Measurements from ENCODE around the gene LY6G5B. TPM values are rescaled to one million over a fixed set of nuclear protein-coding genes. Genes with fewer than 3 reads are reported as not detected.

Gene LY6G5B
- total and polyA plus RNA-seq, 2 donors (not counting 3 experiments of a cell fraction or from before 2014, with no cell fraction given) = 15.4 to 25.0 TPM

GRCh38 chr6:31689249-31690110 is 19.7 kb downstream of the LY6G5B start:
- no peak overlapping the region for H3K4me2 ChIP-seq (ENCODE audit: insufficient read depth, low read length)
- FAIRE-seq = no peak
- no peaks in the 10 kb centered on the region for H3K9me1 ChIP-seq (replicated peaks; ENCODE audit: control insufficient read depth, extremely low read depth, insufficient read depth, low read length)
- H3K27ac ChIP-seq (ENCODE audit: insufficient read depth, low read depth, low read length) = no peak overlapping the region
- CTCF ChIA-PET = interaction anchor here (0.6 to 2.1 kb wide), 7 partner anchors 9 to 201 kb away, joined by 3 to 12 read pairs (median 6); partner anchors contain the start of genes BAG6 and LY6G5C
- H3K4me1 ChIP-seq (ENCODE audit: control insufficient read depth, extremely low read depth, insufficient read depth, low read length) = peaks cover 10% of the 10 kb centered on the region
- no peak for DNase-seq (ENCODE audit: low read depth, low spot score)
- H3K27me3 ChIP-seq (ENCODE audit: control insufficient read depth in 2 of 2, insufficient read depth in 2 of 2, low read length in 2 of 2) = no peaks in the 10 kb centered on the region
- peaks cover 0 to 45% of the 10 kb centered on the region in 2 experiments for H3K36me3 ChIP-seq (ENCODE audit: control insufficient read depth in 2 of 2, extremely low read depth in 1 of 2, insufficient read depth in 2 of 2, low read length in 2 of 2)
- intact Hi-C loops (cut with micrococcal nuclease) (no loop called here), dilution Hi-C loops (cut with MboI; ENCODE audit: extremely low pct_ligation_motif_present, low sequenced_read_pairs) (no loop called here)
- no peaks in the 10 kb centered on the region for H3K9me3 ChIP-seq (replicated peaks; ENCODE audit: control insufficient read depth, insufficient read depth, low read length)
- H3K4me3 ChIP-seq (replicated peaks in 1 of 3; ENCODE audit: insufficient read depth in 1 of 3, low read depth in 1 of 3, low read length in 3 of 3) = no peak overlapping the region
- TF ChIP-seq POLR2AphosphoS5 (IDR thresholded peaks at IDR 0.05; ENCODE audit: insufficient read depth, low read depth, low read length) (no peak), JUN (IDR thresholded peaks at IDR 0.05; ENCODE audit: borderline replicate concordance, insufficient read depth, insufficient read length, low read depth) (no peak)
- TF ChIP-seq, protein P1, sequence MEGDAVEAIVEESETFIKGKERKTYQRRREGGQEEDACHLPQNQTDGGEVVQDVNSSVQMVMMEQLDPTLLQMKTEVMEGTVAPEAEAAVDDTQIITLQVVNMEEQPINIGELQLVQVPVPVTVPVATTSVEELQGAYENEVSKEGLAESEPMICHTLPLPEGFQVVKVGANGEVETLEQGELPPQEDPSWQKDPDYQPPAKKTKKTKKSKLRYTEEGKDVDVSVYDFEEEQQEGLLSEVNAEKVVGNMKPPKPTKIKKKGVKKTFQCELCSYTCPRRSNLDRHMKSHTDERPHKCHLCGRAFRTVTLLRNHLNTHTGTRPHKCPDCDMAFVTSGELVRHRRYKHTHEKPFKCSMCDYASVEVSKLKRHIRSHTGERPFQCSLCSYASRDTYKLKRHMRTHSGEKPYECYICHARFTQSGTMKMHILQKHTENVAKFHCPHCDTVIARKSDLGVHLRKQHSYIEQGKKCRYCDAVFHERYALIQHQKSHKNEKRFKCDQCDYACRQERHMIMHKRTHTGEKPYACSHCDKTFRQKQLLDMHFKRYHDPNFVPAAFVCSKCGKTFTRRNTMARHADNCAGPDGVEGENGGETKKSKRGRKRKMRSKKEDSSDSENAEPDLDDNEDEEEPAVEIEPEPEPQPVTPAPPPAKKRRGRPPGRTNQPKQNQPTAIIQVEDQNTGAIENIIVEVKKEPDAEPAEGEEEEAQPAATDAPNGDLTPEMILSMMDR (IDR thresholded peaks at IDR 0.05; ENCODE audit: extremely low read depth in 1 of 2, insufficient read depth in 1 of 2, low read depth in 1 of 2, low read length in 2 of 2) = peak; percentile 46 to 59
- H2AFZ ChIP-seq (ENCODE audit: low read depth, low read length) = no peak overlapping the region
- no TSS peak for BruUV-seq (replicated peaks)
- POLR2A ChIA-PET = no interaction called here
- H3K9ac ChIP-seq (replicated peaks; ENCODE audit: extremely low read depth, insufficient read depth, low read length) = no peak overlapping the region
- H4K20me1 ChIP-seq (replicated peaks; ENCODE audit: control insufficient read depth, extremely low read depth, insufficient read depth, low read length) = no peaks in the 10 kb centered on the region
- no peaks in the 10 kb centered on the region for H3K79me2 ChIP-seq (ENCODE audit: control insufficient read depth, insufficient read depth, low read length)
